KMS-11 (cell line): ENCODE data around the gene SLC15A2.

Experiments
- H2AFZ ChIP-seq: fragments of 200-600 bp; sonication (generic); 2 replicates; pipeline ENCODE4 v1.6.1; 2016; ENCODE audit warnings: antibody characterized with exemption, mixed run types, low read depth
- H3K27ac ChIP-seq: fragments of 200-600 bp; sonication (generic); 2 replicates; pipeline ENCODE4 v1.6.1; 2016; ENCODE audit warnings: mild to moderate bottlenecking, mixed run types
- H3K27me3 ChIP-seq: fragments of 200-600 bp; sonication (generic); 2 replicates; pipeline ENCODE4 v1.6.1; 2017; ENCODE audit warnings: mild to moderate bottlenecking, low read depth, mixed run types, moderate library complexity; ENCODE audit not compliant: insufficient read depth
- H3K36me3 ChIP-seq: fragments of 200-600 bp; sonication (generic); 2 replicates; pipeline ENCODE4 v1.6.1; 2017; ENCODE audit warnings: mild to moderate bottlenecking, mixed run types; ENCODE audit not compliant: insufficient read depth
- H3K4me1 ChIP-seq: fragments of 200-600 bp; sonication (generic); 2 replicates; pipeline ENCODE4 v1.6.1; 2016; ENCODE audit warnings: mild to moderate bottlenecking, low read depth, mixed run types; ENCODE audit not compliant: poor library complexity, severe bottlenecking
- H3K4me2 ChIP-seq: fragments of 200-600 bp; sonication (generic); 2 replicates; pipeline ENCODE4 v1.7.0; 2016; ENCODE audit warnings: mild to moderate bottlenecking, mixed run types
- H3K4me3 ChIP-seq: fragments of 200-600 bp; sonication (generic); IDR thresholded peaks from 2 replicates; pipeline ENCODE4 v1.6.1; 2017; ENCODE audit warnings: low read depth, low read length, mixed read lengths; ENCODE audit not compliant: insufficient read depth
- H3K79me2 ChIP-seq: fragments of 200-600 bp; sonication (generic); 2 replicates; pipeline ENCODE4 v1.6.1; 2016; ENCODE audit warnings: low read depth, mixed run types; ENCODE audit not compliant: insufficient read depth
- H3K9ac ChIP-seq: fragments of 200-600 bp; sonication (generic); 2 replicates; pipeline ENCODE4 v1.6.1; 2016; ENCODE audit warnings: mild to moderate bottlenecking, mixed run types
- H4K20me1 ChIP-seq: fragments of 200-600 bp; sonication (generic); 2 replicates; pipeline ENCODE4 v1.6.1; 2016; ENCODE audit warnings: mild to moderate bottlenecking, mixed run types; ENCODE audit not compliant: insufficient read depth
- TF ChIP-seq, protein P1 (sequence below): fragments of 200-600 bp; sonication (generic); conservative IDR thresholded peaks from 2 replicates; pipeline ENCODE4 v1.6.1; 2017; ENCODE audit warnings: low read depth, mild to moderate bottlenecking, antibody characterized with exemption, low read length, moderate library complexity, mixed read lengths

The SLC15A2 gene

DNA sequence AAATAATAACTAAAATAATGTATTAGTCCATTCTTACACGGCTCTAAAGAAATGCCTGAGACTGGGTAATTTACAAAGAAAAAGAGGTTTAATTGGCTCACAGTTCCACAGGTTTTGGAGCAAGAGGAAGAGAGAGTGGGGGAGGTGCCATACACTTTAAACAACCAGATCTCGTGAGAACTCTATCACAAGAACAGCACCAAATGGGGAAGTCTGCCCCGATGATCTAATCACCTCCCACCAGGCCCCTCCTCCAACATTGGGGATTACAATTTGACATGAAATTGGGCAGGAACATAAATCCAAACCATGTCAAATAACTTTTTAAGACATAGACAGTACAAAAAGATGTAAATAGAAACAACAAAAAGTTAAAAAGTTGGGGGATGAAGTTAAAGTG is 64.6 kb downstream of the SLC15A2 start:
- H3K9ac ChIP-seq, result no peak overlapping the region
- no peak overlapping the region for H3K27ac ChIP-seq
- no peaks in the 10 kb centered on the region for H3K4me1 ChIP-seq

DNA sequence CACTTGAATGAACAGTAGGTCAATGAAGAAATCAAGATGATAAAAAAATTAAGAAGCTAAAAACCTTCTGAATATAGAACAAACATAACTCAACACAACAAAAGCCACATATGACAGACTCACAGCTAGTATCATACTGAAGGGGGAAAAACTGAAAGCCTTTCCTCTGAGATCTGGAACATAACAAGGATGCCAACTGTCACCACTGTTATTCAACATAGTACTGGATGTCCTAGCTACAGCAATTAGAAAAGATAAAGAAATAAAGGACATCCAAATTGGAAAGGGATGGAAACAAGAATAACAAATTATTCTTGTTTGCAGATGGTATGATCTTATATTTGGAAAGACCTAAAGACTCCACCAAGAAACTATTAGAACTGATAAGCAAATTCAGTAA is 67.1 kb downstream of the SLC15A2 start:
- H3K79me2 ChIP-seq, result no peaks in the 10 kb centered on the region
- no peaks in the 10 kb centered on the region for H3K36me3 ChIP-seq
- H3K4me2 ChIP-seq, result no peak overlapping the region
- no peaks in the 10 kb centered on the region for H4K20me1 ChIP-seq
- H3K9ac ChIP-seq, result no peak overlapping the region
- H3K4me3 ChIP-seq, result no peak overlapping the region
- no peak overlapping the region for H2AFZ ChIP-seq
- H3K4me1 ChIP-seq, result no peaks in the 10 kb centered on the region
- no peaks in the 10 kb centered on the region for H3K27me3 ChIP-seq
- TF ChIP-seq, protein P1, sequence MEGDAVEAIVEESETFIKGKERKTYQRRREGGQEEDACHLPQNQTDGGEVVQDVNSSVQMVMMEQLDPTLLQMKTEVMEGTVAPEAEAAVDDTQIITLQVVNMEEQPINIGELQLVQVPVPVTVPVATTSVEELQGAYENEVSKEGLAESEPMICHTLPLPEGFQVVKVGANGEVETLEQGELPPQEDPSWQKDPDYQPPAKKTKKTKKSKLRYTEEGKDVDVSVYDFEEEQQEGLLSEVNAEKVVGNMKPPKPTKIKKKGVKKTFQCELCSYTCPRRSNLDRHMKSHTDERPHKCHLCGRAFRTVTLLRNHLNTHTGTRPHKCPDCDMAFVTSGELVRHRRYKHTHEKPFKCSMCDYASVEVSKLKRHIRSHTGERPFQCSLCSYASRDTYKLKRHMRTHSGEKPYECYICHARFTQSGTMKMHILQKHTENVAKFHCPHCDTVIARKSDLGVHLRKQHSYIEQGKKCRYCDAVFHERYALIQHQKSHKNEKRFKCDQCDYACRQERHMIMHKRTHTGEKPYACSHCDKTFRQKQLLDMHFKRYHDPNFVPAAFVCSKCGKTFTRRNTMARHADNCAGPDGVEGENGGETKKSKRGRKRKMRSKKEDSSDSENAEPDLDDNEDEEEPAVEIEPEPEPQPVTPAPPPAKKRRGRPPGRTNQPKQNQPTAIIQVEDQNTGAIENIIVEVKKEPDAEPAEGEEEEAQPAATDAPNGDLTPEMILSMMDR, result no peak
- H3K27ac ChIP-seq, result no peak overlapping the region

More for the DNA sequence above, 64.6 kb downstream of the SLC15A2 start:
- H4K20me1 ChIP-seq, result no peaks in the 10 kb centered on the region
- H3K4me3 ChIP-seq, result no peak overlapping the region
- no peaks in the 10 kb centered on the region for H3K79me2 ChIP-seq
- no peaks in the 10 kb centered on the region for H3K27me3 ChIP-seq
- TF ChIP-seq, protein P1, result no peak
- H3K4me2 ChIP-seq, result no peak overlapping the region
- no peaks in the 10 kb centered on the region for H3K36me3 ChIP-seq
- no peak overlapping the region for H2AFZ ChIP-seq

DNA sequence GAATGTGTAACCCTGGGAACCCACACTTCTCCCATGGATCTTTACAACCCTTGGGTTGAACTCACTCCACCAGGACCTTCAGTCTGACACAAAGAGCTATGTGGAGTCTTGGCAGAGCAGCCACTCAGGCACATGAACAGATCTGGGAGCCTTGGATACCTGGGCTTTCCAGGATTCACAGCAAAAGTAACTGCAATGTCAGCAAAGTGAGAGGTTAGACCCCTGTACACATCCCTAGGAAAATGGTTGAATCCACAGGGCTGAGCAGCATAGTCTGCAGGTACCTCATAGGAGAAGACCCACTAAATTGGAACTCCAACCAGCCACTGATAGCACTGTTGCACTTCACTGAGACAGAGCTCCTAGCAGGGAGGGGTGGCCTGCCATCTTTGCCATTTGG is 68.2 kb downstream of the SLC15A2 start:
- H4K20me1 ChIP-seq, result no peaks in the 10 kb centered on the region
- no peak overlapping the region for H3K4me3 ChIP-seq
- H3K36me3 ChIP-seq, result no peaks in the 10 kb centered on the region
- H2AFZ ChIP-seq, result no peak overlapping the region
- no peaks in the 10 kb centered on the region for H3K27me3 ChIP-seq
- no peak overlapping the region for H3K9ac ChIP-seq
- H3K27ac ChIP-seq, result no peak overlapping the region
- H3K79me2 ChIP-seq, result no peaks in the 10 kb centered on the region
- H3K4me1 ChIP-seq, result no peaks in the 10 kb centered on the region
- TF ChIP-seq, protein P1, result no peak
- H3K4me2 ChIP-seq, result no peak overlapping the region

DNA sequence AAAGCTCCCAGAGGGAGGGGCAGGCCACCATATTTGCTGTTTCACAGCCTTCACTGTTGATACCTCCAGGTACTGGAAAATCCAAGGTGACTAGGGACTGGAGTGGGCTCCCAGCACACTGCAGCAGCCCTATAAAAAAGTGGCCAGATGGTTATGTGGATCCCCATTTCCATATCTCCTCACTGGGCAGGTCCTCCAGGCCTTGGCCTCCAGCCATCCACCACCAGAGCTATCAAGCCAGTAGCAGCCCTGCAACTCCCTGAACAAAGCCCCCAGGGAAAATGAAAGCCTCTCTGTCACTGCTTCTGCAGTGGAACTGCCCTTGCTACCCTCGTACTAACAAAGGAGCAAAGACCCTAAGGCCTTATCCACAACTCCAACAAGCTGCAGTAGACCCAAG is 69.4 kb downstream of the SLC15A2 start:
- Histone ChIP-seq H4K20me1 (no peaks in the 10 kb centered on the region), H3K4me1 (no peaks in the 10 kb centered on the region), H3K27ac (no peak overlapping the region), H3K79me2 (no peaks in the 10 kb centered on the region), H3K27me3 (no peaks in the 10 kb centered on the region), H2AFZ (no peak overlapping the region), H3K9ac (no peak overlapping the region), H3K4me3 (no peak overlapping the region), H3K36me3 (no peaks in the 10 kb centered on the region), H3K4me2 (no peak overlapping the region)
- TF ChIP-seq, protein P1, result no peak
